Right renal cortex interstitium (tissue), 3 donors: ENCODE data around the gene RPL3. TPM values are rescaled to one million over a fixed set of nuclear protein-coding genes. Genes with fewer than 3 reads are reported as not detected.

Source experiments
- DNase-seq, 3 donors: peaks; one replicate each; pipeline ENCODE4 v3.0.0-alpha.2; 2013; ENCODE audit warnings: low read depth in 3 of 3, low spot score in 2 of 3
- polyA plus RNA-seq, 3 donors: library from polyadenylated mRNA; unstranded; fragments of 120-200 nt; gene quantifications; one replicate each; pipeline ENCODE4 v1.2.1, GENCODE V29; 2013; ENCODE audit not compliant: insufficient read length in 3 of 3

RPL3 gene
- polyA plus RNA-seq, 3 donors = 3,033 to 3,217 (median 3,141) TPM

DNA sequence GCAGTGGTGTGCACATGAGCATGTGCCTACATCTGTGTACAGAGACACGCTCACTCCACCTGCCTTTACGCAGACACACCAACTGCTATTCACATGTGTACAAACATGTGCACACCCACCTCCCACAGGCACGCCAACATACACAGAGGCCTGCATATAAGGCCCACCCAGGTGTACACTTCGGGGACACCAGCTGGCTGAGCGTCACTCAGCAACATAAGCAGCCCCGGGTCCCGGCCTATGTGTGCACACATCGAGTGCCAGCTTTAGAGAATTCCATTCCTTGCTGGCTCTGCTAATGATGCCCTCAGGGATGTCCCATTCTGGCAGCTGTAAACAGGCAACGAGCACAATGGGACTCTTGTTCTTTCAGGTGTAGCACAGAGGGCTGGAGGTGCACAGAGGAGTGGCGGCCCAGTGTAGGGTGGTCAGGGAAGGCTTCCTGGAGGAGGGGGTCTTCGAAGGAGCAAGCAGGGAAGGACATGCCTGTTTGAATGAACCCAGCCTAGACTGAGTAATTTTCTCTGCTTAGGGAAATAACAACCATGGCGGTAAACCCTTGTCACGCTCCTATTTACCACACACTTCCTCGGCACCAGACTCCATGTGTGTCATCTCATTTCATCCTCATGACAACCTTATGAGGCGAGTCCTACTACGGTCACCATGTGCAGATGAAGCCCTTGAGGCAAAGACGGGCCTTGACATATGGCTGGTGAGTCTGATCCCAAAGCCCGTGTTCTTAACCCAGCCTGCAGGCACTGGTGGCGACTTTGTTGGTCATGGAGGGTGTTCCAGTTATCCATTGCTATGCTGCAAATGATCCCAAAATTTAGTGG lies 35.1 kb downstream of the RPL3 start:
- DNase-seq = no peak

DNA sequence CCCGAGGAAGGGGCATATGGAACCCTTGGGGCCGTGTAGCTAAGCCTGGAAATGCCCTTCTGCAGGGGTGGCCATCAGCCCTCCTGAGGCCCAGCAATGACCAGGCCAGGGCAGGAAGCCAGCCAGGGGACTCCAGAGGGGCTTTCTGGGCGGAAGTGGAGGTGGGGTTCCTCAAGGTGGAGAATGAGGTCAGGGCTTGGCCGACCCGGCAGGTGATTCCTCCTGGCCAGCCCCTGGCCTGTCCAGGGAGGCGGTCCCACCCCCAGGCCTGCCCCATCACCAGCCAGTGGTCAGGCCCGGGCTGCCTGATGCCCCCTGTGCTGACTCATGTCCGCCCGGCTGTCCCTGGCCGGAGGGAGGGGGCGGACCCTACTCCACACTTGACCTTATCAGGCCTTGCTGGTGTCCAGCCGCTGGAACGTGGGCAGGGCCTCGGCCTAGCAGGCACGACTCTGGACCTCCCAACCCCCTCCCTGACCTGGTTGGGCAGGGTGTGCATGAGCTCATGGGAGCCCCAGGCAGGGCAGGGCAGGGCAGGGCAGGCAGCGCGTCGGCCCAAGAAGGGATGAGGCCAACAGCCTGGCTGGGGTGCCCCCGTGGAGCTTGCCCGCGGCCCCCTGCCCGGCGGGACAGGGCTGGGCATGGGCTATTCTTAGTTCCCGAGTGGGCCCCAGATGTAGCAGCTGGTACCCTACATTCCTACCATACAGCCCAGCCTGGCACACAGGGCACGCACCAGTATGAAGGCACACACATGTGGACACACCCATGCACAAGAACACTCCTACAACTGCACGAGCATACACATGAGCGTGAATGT lies 35.9 kb downstream of the RPL3 start:
- no peak for DNase-seq

DNA sequence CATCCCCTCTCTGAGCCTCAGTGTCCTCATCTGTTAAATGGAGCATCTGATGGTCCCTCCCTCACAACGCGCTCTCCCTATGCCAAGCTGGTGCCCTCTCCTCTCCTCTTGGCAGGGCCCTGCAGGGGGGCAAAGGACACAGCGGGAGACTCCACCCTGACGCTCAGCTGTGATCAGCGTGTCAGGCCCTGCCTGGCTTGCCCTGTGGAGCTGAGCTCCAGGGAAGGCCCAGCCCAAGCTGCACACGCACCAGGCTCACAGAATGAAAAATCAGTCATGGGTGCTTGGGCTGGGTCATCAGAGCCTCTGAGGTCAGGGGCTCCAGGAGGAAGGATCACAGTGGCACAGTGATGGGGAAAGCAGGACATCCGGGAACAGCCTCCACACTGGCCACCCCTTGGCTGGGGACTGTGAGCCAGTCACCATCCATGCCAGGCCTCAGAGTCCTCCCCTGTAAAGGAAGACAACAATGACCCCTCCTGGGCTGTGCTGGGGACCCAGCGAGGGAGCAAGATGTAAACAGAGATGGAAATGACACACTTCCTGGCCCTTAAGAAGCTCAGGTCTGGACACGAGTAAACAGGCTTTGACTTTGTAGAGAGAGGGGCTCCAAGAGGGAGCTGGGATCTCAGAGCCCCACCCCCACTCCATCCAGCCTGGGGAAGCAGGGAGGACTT lies 36.6 kb downstream of the RPL3 start:
- no peak for DNase-seq

DNA sequence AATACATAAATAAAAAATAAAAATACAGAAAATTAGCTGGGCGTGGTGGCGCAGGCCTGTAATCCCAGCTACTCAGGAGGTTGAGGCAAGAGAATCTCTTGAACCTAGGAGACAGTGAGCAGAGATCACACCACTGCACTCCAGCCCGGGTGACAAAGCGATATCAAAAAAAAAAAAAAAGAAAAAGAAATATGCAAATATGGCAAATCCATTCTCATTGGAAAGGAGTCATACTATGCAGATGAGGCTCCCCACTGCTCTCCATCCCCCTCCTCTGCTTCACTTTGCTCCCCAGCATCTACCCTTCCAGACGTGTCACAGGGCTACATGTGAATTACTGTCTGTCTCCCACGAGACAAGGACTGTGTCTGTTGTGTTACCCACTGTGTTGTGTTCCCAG lies 38.3 kb downstream of the RPL3 start:
- no peak for DNase-seq

DNA sequence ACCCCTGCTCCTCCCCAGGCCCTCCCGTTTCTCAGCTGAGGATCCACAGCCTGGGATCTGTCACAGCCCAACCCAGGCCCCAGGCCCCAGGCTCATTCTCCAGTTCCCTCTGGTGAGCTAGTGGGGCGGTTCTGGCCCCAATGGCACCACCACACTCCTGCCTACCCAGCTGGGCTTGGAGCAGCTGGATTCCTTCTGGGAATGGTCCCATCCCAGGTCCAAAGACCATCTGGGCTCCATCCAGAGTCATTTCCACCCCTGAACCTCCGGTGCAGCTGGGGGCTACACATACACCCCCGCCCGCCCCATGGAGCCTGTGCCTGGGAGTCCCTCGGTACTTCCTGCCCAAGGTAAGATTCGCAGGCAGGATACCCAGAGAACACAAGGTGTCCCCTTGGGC lies 39.2 kb downstream of the RPL3 start:
- no peak for DNase-seq

DNA sequence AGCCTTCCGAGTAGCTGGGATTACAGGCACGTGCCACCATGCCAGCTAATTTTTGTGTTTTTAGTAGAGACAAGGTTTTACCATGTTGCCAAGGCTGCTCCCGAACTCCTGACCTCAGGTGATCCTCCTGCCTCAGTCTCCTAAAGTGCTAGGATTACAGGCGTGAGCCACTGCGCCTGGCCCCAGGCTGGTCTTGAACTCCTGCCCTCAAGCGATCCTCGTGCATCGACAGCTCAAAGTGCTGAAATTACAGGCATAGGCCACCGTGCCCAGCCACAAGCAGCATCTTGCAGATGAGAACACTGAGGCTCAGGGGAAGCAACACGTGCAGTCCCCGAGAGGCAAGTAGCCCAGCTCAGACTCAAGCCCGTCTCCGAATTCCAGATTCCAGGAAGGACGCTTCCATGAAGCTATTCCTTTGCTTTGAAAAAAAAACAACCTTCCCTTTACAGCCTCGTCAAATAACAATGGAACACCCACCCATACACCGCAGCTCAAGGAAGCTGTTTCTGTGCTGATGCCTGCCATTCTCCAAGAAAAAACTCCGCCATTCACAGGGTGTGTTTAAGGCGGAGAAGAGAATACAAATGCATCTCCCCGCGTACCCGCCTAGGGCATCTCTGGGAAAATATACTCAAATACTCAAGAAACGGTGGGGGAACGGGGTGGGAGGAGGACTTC lies 40.1 kb downstream of the RPL3 start:
- no peak for DNase-seq

DNA sequence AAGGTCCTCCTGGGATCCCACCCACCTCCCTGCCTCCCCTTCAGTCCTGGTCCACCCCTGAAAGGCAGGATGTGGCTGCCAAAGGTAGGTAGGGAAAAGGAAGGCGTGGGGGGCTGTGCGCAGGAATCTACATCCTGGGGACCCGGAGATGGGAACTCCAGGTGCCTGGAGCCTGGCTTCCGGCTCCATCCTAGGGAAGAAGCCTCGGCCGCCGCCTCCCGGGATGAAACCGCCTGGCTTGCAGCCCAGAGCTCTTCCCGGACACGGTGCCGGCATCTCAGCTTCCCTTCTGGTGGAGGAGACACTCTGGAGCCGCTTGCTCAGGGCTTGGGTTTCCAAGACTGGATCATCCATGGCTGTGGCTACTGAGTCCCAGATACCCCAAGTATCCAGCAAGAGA lies 41.4 kb downstream of the RPL3 start:
- no peak for DNase-seq

DNA sequence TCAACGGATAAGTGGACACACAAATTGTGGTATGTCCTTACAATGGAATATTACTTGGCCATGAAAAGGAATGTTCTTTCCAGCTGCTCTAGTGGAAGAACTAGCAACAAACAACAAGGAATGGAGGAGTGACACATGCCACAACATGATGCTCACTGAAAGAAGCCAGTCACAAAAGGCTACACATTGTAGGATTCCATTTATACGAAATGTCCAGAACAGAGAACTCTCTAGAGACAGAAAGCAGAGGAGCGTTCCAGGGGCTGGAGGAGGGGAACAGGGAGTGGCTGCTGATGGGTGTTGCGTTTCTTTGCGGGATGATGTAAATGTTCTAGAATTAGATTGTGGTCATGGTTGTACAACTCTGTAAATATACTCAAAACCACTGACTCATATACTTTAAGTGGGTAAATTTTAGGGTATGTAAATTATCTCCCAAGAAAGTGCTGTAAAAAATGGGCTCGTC lies 42.2 kb downstream of the RPL3 start:
- no peak for DNase-seq

DNA sequence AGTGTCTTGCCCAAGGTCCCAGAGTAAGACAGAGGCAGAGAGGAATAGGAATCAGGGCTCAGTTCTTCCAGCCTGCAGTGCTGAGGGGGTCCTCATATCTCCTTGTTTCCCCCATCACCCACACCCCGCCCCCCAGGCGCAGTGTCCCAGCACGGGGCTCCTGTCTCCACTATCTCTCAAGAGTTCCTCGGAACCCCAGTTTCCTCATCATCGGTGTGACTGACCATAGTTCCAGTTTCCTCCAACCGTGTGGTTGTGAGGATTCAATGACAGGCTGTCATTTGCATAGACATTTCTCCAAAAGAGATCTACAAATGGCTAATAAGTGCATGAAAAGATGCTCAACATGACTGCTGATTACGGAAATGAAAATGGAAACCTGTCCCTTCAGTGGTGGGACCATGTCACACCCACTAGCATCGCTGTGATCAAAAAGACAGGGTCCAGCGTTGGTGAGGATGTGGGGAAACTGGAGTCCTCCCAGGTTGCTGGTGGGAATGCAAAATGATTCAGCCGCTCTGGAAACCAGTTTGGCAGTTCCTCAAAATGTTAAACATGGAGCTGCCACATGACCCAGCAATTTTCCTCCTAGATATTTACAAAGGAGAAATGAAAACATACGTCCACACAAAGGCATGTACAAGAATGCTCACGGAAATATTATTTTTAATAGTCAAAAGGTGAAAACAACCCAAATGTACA lies 42.8 kb downstream of the RPL3 start:
- no peak for DNase-seq

DNA sequence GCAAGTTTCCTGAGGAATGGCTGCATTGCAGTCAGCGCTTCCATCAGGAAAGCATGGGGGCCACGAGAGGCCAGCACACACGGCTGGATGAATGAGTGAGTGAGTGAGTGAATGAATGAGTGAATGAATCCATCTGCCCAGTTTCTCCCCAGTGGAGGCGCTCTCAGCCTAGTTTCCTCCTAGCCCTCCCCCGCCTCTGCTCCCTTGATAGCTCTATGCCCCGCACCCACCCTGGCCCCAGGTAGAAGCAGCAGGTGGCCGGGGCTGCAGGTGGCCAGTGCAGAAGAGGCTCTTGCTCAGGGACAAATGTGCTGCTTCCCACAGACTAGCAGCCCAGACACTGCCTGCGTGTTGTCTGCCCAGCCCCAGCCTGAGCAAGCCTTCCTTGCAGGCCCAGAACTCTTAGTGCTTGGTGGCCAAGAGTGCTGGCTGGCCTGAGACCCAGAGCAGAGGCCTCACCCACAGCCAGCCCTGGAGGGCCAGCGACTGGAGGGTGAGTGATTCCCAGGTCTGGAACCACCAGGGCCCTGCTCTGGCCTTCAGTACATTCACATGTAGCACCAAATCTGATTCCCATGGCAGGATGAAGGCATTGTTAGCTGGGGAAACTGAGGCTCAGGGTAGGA lies 43.5 kb downstream of the RPL3 start:
- DNase-seq = no peak

DNA sequence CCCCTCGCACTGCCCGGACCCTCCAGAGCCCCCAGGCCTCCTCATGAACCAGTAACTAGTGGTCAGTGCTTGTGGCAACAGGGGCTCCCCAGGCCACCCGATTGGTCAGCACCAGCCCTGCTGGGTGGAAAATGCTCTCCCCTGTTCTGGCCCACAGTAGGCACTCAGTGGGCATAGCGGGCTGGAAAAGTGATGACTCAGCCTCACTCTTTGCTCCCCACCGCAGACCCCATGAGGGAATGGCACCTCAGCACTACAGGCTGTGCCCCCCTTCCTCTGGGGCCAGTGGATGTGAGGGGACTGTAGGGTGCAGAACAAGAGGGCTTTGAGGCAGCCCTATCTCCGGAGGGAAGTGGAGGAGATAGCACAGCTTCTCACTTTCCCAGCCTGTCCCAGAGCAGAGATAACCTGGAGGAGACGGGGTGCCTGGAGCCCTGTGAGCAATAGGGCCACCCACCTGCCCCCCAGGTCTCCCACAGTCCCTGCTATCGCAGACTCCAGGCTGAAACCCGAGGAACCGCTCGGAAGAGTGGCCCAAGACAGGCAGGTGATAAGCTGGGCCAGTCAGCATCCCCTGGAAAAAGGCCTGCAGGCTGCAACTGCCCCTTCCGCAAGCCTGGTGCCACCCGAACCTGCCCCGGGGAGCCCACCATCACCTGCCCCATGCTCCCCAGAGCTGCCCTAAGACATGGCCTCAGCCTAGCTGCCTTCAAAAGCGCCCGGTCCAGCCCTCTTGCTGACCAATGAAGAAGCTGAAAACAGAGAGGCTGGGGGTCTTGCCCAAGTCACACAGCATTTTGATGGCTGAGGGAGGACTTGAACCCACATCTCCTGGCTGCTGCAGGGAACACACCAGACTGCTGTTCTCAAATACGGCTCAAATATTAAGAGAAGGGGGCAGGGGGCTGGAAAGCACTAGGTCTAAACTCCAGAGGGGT lies 45.2 kb downstream of the RPL3 start:
- DNase-seq = no peak

DNA sequence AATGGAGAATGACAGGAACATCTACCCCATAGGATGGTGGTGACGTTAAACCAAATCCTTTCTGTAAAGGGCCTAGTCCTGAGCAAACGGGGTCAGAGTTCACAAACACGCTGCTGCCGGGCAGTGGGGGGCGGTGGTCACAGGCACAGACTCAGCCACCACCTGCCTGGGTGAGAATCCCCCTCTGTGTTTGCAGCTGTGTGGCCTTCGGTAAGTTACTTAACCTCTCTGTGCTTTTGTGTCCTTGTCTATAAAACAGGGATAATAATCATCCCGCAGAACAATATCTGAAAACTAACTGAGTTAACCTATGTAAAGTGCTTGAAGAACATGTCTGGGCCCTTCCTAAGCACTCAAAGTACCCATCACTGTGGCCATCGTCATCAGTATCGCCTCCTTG lies 48.6 kb downstream of the RPL3 start:
- DNase-seq = no peak

DNA sequence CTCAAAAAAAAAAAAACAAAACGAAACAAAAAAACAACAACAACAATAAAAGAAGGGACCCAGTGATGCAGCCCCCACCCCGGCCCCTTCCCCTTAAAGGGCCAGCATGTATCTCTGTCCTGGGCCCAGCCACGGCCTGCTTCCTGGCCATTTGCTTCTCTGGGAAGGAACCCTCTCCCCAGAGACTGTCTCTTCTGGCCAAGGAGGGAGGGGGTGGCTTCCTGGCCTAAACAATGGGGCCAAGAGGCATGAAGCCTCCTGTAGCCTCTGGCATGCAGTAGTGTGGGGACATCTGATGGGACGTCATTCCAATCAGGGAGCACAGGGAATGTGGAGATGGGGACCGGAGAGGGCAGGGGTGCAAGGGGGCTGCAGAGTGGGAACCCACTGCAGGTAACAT lies 49.1 kb downstream of the RPL3 start:
- DNase-seq = no peak

DNA sequence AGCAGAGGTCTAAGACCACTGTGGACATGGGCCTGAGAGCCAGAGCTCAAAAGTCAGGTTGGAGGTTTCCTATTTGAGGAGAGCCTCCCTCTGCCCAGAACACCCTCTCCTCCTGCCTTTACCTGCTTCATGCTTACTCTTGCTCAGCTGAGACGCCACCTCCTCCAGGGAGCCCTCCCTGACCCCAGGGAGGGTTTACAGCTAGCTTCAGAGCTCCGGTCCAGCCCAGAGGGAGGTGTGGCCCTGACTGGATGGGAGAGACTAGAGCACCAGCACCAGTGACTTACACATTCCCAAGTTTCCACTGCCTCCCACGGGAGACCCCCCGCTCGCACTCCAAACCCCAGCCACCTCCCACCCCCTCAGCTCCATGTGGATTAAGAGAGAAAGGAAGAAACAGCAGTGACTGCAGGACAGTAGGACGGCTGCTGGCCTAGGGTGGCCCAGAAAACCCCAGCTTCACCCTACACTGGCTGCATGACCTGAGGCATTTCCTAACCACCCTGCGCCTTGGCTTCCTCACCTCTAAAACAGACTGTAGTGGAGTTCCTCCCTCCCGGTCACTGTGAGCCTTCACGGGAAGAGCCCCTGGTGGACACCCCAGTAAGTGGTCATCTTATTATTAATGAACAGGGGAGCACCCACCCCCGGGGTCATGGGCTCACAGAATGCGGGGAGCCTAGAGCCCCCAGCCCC lies 50.2 kb downstream of the RPL3 start:
- DNase-seq = no peak

DNA sequence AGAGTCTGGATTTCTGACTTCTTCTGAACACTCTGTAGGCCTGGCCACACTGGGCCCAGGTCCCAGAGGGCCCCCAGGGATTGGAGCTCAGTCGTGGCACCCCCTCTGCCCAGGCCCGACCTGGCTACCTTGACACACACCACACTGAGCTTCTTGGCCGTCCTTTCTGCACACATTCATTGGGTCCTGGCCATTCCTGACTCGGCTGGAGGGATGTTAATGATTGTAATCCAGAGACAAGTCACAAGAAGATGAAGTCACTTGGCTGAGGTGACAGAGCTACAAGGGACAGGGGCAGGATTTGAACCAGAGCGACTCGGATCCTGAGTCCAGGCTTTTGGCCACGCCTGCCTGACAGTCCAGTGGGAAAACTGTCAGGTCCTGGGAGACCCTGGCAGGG lies 50.8 kb downstream of the RPL3 start:
- DNase-seq = no peak

DNA sequence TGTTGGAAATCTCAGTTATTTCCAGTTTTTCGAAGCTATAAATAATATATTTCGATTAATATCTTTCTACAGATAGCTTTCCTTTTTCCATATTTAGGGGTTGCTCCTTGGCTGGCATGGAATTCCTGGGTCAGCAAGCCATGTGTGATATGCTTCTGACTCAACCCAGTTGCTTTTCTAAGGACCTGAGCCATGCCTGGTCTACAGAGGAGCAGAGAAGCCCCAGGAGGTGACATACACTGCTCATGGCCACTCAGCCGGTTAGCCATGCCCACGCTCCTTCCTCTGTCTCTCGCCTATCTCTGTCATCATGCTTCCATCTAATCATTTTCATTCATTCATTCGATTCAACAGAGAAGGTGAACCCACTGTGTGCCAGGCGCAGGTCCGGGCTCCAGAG lies 51.4 kb downstream of the RPL3 start:
- DNase-seq = no peak

DNA sequence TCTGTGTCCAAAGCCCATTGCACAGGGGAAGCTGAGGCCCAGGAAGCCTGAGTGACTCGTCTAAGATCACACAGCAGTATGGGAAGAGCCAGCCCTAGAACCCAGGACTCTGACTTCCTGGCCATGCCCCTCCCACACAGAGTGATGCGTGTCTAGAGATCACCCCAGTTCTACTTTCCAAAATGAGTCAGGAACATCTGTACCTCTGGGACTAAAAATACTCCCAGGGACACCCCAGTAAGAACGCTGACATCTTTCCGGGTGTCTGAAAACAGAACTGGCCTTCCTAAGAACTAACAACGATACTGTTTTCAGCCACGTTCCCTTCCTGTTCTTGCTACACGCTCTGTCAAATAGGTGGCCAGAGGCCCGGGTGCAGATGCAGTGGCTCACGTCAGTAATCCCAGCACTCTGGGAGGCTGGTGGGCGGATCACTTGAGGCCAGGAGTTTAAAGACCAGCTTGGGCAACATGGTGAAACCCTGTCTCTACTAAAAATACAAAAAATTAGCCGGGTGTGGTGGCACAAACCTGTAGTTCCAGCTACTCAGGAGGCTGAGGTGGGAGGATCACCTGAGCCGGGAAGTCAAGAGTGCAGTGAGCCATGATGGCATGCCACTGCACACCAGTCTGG lies 52.9 kb downstream of the RPL3 start:
- no peak for DNase-seq
